Vagina (tissue), 2 donors: ENCODE data around the gene LIG3.

Experiments used
- CTCF ChIP-seq, 3 experiments: fragments of 450-650 bp in 2 of 3; fragments of 200-600 bp in 1 of 3; sonication (generic) in 1 of 3; IDR thresholded peaks; one replicate each; pipeline ENCODE4 v1.5.1; 2017 to 2019; ENCODE audit warnings: antibody characterized with exemption in 3 of 3, mild to moderate bottlenecking in 2 of 3, moderate library complexity in 2 of 3
- POLR2A ChIP-seq, 2 donors: fragments of 450-650 bp; IDR thresholded peaks; one replicate each; pipeline ENCODE4 v1.6.1; 2017; ENCODE audit warnings: antibody characterized with exemption in 2 of 2, mild to moderate bottlenecking in 2 of 2, moderate library complexity in 2 of 2
- POLR2AphosphoS5 ChIP-seq, 2 donors: sonication (generic); formaldehyde crosslinking; IDR thresholded peaks; one replicate each; pipeline ENCODE4 v1.9.0; 2017; ENCODE audit warnings: antibody characterized with exemption in 2 of 2, mild to moderate bottlenecking in 2 of 2, low read depth in 1 of 2; ENCODE audit not compliant: insufficient read depth in 1 of 2

- TF ChIP-seq POLR2A (IDR thresholded peaks at IDR 0.05) = no peak
- TF ChIP-seq CTCF (IDR thresholded peaks at IDR 0.05) = no peak
- no peak for TF ChIP-seq POLR2AphosphoS5 (IDR thresholded peaks at IDR 0.05; ENCODE audit: insufficient read depth in 1 of 2, low read depth in 1 of 2)
Measured at GRCh38 chr17:35057332-35057915, 77.1 kb downstream of the LIG3 start.
